GM21526 (cell line): ENCODE data around the gene CCDC120.

Experiments
- ATAC-seq: cut with Tn5 transposase; IDR thresholded peaks from one replicate; pipeline ENCODE4 v1.9.1; 2021; ENCODE audit warnings: moderate library complexity; ENCODE audit not compliant: unreplicated experiment, low FRiP score

The CCDC120 gene

GRCh38 chrX:49100704-49101628, 42.2 kb downstream of the CCDC120 start:
- peak; percentile 89 for ATAC-seq

GRCh38 chrX:49101629-49101984, 42.8 kb downstream of the CCDC120 start:
- ATAC-seq = peak; percentile 16

- no peak for ATAC-seq
These were observed 43.4 kb downstream of the CCDC120 start for GRCh38 chrX:49102190-49102589.

GRCh38 chrX:49103637-49104036, 44.8 kb downstream of the CCDC120 start:
- ATAC-seq = no peak

GRCh38 chrX:49106296-49106695, 47.5 kb downstream of the CCDC120 start:
- ATAC-seq = no peak

GRCh38 chrX:49106930-49107329, 48.1 kb downstream of the CCDC120 start:
- no peak for ATAC-seq

GRCh38 chrX:49108641-49109040, 49.8 kb downstream of the CCDC120 start:
- no peak for ATAC-seq

- ATAC-seq = no peak
These were observed 51.6 kb downstream of the CCDC120 start for GRCh38 chrX:49110417-49110816.

- no peak for ATAC-seq
These were observed 53.0 kb downstream of the CCDC120 start for GRCh38 chrX:49111791-49112190.

- no peak for ATAC-seq
These were observed 57.3 kb downstream of the CCDC120 start for GRCh38 chrX:49116076-49116475.

GRCh38 chrX:49116716-49117115, 57.9 kb downstream of the CCDC120 start:
- no peak for ATAC-seq

GRCh38 chrX:49117581-49117980, 58.8 kb downstream of the CCDC120 start:
- no peak for ATAC-seq
